Upper lobe of right lung (tissue), 1 donor: Measurements from ENCODE around the gene FOXN1. TPM values are rescaled to one million over a fixed set of nuclear protein-coding genes. Genes with fewer than 3 reads are reported as not detected.

Experiments
- ATAC-seq: fragments of 200-7000 bp; cut with Tn5 transposase; one replicate; pipeline ENCODE4 v1.9.1; 2020; ENCODE audit warnings: mild to moderate bottlenecking, moderate library complexity
- DNase-seq: peaks from one replicate; pipeline ENCODE4 v3.0.0-alpha.2; 2020
- H3K27ac ChIP-seq: fragments of 200-600 bp; one replicate; pipeline ENCODE4 v1.8.0; 2022
- H3K27me3 ChIP-seq: fragments of 200-600 bp; one replicate; pipeline ENCODE4 v1.8.0; 2022; ENCODE audit warnings: mild to moderate bottlenecking
- H3K36me3 ChIP-seq: fragments of 200-600 bp; one replicate; pipeline ENCODE4 v1.8.0; 2022
- H3K4me1 ChIP-seq: fragments of 200-600 bp; one replicate; pipeline ENCODE4 v1.8.0; 2022
- H3K4me3 ChIP-seq: fragments of 200-600 bp; one replicate; pipeline ENCODE4 v1.8.0; 2022; ENCODE audit warnings: mild to moderate bottlenecking
- H3K9me3 ChIP-seq: fragments of 200-600 bp; one replicate; pipeline ENCODE4 v1.8.0; 2022
- CTCF ChIP-seq: fragments of 200-600 bp; IDR thresholded peaks from one replicate; pipeline ENCODE4 v1.8.0; 2022; ENCODE audit warnings: antibody characterized with exemption
- intact Hi-C: fragments of 100-400 bp; cut with DNase I; formaldehyde crosslinking; loops from one replicate; pipeline ENCODE4 v1.11.0; 2022
- total RNA-seq: library from RNA; stranded (reverse); fragmentation: NEBNext Ultra II Directional; extraction: Animal tissue kit (Norgen Biotek cat#: 25700); gene quantifications from one replicate; pipeline ENCODE4 v1.2.1, GENCODE V29; 2021
- donor health status: DM: no; HTN: yes; CAD: no; lungs with severe emphysema.

FOXN1 gene
- total RNA-seq, 1 donor from 2014 or later, result 0.35 TPM

DNA sequence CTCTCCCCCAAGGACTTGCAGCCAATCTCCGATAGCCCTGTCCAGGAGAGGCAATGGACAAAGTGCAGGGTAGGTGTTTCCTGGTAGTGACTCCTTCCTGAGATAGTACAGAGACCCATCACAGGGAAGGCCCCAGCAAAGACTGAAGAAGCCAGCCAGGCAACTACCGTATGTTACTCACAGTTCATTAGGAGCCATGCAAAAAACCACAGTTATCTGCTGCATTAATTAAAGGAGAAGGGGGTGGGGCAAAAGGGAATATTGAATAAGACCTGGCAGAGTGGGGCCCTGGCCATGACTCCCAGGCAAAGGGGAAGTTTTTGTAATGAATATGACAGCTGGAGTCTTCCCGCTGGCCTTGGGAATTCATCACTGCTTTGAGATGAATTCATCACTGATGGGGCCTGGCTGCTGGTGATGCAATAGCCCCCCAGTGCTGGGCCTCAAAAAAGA, 35.2 kb upstream of the FOXN1 start:
- Histone ChIP-seq H3K9me3 (no peaks in the 10 kb centered on the region), H3K36me3 (no peaks in the 10 kb centered on the region), H3K27me3 (no peaks in the 10 kb centered on the region), H3K4me3 (no peak overlapping the region), H3K4me1 (no peaks in the 10 kb centered on the region), H3K27ac (no peak overlapping the region)
- intact Hi-C loops, result no loop called here
- TF ChIP-seq CTCF, result no peak
- DNase-seq, result no peak
- ATAC-seq, result no peak

- ATAC-seq, result no peak
- DNase-seq, result no peak
- no peaks in the 10 kb centered on the region for H3K36me3 ChIP-seq
- TF ChIP-seq CTCF, result no peak
- intact Hi-C loops, result no loop called here
- no peak overlapping the region for H3K27ac ChIP-seq
- H3K4me1 ChIP-seq, result no peaks in the 10 kb centered on the region
- no peaks in the 10 kb centered on the region for H3K27me3 ChIP-seq
- H3K4me3 ChIP-seq, result no peak overlapping the region
- H3K9me3 ChIP-seq, result no peaks in the 10 kb centered on the region
These were observed 34.4 kb upstream of the FOXN1 start for GRCh38 chr17:28471531-28472342.

DNA sequence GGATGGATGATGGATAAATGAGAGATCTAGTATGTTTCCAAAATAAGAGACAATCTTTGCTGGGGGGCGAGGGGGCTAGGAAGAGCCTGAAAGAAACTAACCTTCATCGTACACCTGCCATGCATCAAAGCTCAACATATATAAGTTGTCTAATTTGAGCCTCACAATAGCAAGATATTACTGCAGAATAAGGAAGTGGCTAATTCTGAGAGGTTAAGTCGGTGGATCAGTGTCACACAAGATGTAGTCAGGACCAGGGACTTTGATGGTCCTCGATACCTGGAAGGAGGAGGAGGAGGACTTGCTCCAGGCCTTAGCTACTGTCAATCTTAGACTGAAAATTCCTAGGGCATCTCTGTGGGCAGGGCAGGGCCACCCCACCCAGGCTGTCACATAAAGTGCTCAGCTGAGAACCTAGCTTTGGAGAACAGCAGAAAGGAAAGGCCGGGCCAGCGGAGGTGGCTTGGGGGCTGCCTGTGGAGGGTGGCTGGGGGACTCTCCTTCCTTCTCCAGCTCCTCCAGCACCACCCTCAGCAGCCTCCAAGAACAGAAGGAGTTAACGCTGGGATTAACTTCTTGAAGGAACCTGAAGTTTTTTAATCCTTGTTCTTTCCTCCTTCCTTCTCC, 33.2 kb upstream of the FOXN1 start:
- H3K27me3 ChIP-seq, result no peaks in the 10 kb centered on the region
- H3K27ac ChIP-seq, result no peak overlapping the region
- no peak for TF ChIP-seq CTCF
- no peaks in the 10 kb centered on the region for H3K9me3 ChIP-seq
- no peak for ATAC-seq
- no peaks in the 10 kb centered on the region for H3K4me1 ChIP-seq
- intact Hi-C loops, result no loop called here
- no peak for DNase-seq
- no peaks in the 10 kb centered on the region for H3K36me3 ChIP-seq
- H3K4me3 ChIP-seq, result no peak overlapping the region

- ATAC-seq, result peak; percentile 31
- no peak for TF ChIP-seq CTCF
- no peak within 1 kb of the TSS for H3K27ac ChIP-seq
- no peaks in the 10 kb centered on the region for H3K4me1 ChIP-seq
- H3K4me3 ChIP-seq, result no peak within 1 kb of the TSS
- H3K9me3 ChIP-seq, result no peaks in the 10 kb centered on the region
- no peak for DNase-seq
- intact Hi-C loops, result no loop called here
- no peaks in the 10 kb centered on the region for H3K36me3 ChIP-seq
- no peaks in the 10 kb centered on the region for H3K27me3 ChIP-seq
These were observed 32.6 kb upstream of the FOXN1 start, which contains the start of gene SLC13A2 for GRCh38 chr17:28473542-28473941. SLC13A2 (plus strand) TSS chr17:28473644; CDS start chr17:28473713, 69 bp downstream.

DNA sequence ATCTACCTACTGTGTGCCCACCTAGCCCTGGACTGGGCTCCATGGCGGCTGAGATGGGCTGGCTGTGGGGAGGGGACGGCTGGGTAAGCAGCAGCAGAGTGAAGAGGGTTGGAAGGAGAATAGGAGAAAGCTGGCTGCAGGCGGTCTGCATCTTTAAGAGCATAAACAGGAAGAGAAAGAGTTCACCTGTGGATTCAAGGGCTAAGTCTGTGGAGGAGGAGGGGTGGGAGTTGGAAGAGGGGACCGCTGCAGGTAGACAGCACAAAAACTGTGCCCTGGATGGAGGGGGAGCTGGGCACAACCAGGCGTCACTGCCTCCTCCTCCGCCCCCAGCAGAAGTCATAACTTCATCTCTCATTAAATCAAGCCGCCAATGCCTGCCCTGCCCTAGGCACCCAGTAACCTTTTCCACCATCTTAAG, 32.0 kb upstream of the FOXN1 start:
- no peak overlapping the region for H3K27ac ChIP-seq
- H3K9me3 ChIP-seq, result no peaks in the 10 kb centered on the region
- intact Hi-C loops, result no loop called here
- H3K36me3 ChIP-seq, result no peaks in the 10 kb centered on the region
- H3K27me3 ChIP-seq, result no peaks in the 10 kb centered on the region
- H3K4me1 ChIP-seq, result no peaks in the 10 kb centered on the region
- no peak for TF ChIP-seq CTCF
- H3K4me3 ChIP-seq, result no peak overlapping the region
- ATAC-seq (no peak), DNase-seq (no peak)
